GM12875 (cell line): ENCODE measurements around the gene INF2.
A peak's percentile ranks its signal among the peaks of the same experiment; 100 is the strongest.

Source experiments
- H3K4me3 ChIP-seq: one replicate; pipeline ENCODE4 v1.5.1; 2011; ENCODE audit warnings: low read depth, low read length, control low read depth
- CTCF ChIP-seq: IDR thresholded peaks from 2 replicates; pipeline ENCODE4 v1.5.1; 2011; ENCODE audit warnings: low read depth, mild to moderate bottlenecking, control low read depth, inconsistent platforms, low read length, moderate library complexity, borderline replicate concordance; ENCODE audit not compliant: insufficient read depth

Gene INF2

GRCh38 chr14:104689881-104690711, 678 bp downstream of the INF2 start:
- peak overlapping the region; percentile 74 for H3K4me3 ChIP-seq
- no peak for TF ChIP-seq CTCF

- TF ChIP-seq CTCF = no peak
- H3K4me3 ChIP-seq = peak overlapping the region; percentile 74
Observed at GRCh38 chr14:104690861-104691455, 1.5 kb downstream of the INF2 start.

DNA sequence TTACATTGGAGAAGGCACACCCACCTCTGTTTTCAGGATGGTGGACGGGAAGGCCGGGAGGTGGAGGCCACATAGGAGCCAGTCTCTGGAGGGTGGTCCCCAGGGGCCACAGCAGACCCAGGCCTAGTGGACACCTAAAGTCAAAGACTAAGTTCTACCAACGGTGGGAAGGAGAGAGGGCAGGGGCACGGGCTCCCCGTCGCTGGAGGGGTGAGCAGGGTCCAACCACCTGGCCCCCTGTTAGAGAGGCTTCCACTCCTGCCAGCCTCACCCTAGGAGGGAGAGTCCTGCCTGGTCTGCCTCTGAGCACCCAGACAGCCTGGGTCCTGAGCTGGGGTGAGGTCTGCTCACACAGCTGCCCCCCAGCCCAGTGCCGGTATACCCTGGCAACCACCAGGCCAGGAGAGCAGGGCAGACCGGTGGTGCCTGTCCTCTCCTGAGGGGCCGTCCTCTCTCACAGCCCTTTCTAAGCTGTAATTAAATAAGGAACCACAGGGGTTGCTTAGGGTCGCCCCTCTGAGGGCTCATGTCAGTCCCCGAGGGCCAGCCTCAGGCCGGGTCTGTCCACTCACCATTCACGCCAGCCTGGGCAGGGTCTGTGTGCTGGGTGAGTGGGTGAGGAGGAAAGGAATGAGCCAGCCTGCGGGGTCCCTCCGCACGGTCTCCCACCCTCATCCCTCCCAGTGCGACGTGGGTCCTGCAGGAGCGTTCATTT, 2.3 kb downstream of the INF2 start:
- TF ChIP-seq CTCF = no peak
- no peak overlapping the region for H3K4me3 ChIP-seq

- H3K4me3 ChIP-seq = no peak overlapping the region
- no peak for TF ChIP-seq CTCF
Observed at GRCh38 chr14:104692261-104692938, 3.0 kb downstream of the INF2 start.

DNA sequence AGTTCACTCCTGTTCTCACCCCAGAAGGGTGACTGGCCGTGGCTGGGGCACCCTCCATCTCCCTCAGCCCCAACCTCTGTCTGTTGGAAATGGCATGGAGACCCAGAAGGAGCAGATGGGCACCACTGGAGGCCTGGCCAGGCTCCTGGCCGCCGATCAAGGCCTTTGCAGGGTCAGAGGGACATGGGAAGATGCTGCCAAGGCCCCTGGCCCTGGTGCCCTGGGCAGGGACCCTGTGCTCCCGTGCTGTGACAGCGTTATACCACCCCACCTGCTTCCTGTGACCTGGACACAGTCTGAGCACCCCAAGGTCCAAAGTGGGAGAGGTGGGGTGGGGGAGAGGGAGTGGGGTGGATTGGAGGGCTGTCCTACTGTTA, 3.5 kb downstream of the INF2 start:
- H3K4me3 ChIP-seq = no peak overlapping the region
- no peak for TF ChIP-seq CTCF

- no peak overlapping the region for H3K4me3 ChIP-seq
- no peak for TF ChIP-seq CTCF
Observed at GRCh38 chr14:104693482-104694431, 4.3 kb downstream of the INF2 start.
